Measurements from ENCODE around the gene CAMK1D.
"Not testable (repeated sequence)": the region's sequence is repeated elsewhere in the genome, so short reads cannot be mapped to it uniquely, and the experiment has no call there.

Gene CAMK1D

DNA sequence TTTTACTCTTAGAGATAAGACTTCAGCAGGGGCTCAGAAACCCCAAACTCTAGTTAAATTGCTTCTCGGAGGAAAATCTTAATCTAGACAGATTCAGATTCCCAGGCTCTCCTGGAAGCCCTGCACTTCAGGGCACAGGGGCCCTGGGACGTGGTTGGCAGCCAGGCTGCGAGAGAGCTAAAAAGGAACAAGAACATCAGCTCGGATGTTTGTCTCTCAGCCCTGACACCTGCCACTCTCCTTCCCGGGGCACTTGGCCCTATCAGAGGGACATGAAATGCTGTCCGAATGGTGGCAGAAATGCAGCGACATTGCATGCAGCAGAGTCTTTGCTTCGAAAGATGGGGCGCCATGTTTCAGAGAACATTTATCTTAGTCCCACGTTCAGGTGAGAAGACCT is 485.4 kb downstream of the CAMK1D start:
- no peak for DNase-seq

DNA sequence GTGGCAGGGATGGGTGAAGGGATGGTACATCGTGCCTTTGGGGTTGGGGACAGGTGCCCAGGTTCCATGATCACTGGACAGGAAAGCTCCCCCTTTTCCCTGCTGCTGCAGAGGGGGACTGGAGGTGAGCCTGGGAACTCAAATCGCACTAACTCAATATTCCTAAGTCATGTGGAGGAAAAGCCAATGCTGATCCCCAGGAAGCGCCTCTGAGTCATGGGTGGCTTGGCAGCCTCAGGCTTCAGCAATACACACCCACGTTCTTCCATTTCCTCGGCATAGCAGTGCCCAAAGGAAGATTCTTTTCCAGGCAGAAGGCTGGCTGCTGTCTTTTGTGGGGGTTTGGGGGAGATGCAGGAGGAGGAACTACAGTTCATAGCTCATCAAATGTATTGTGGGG is 486.4 kb downstream of the CAMK1D start:
- no peak for DNase-seq

DNA sequence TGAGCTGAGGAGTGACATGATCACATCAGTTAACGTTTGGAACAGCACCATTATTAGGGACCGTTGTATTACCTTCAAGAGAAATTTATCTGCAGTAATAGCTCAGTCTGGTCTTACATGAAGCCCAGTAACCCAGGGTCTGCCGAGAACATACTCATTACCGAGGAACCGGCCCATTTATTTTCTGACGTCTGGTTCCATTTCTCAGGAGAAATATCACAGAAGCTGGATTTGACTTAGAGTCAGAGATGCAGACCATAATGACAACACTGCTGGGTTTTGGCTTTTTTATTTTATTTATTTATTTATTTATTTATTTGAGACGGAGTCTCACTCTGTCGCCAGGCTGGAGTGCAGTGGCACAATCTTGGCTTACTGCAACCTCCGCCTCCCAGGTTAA is 489.0 kb downstream of the CAMK1D start:
- no peak for DNase-seq

DNA sequence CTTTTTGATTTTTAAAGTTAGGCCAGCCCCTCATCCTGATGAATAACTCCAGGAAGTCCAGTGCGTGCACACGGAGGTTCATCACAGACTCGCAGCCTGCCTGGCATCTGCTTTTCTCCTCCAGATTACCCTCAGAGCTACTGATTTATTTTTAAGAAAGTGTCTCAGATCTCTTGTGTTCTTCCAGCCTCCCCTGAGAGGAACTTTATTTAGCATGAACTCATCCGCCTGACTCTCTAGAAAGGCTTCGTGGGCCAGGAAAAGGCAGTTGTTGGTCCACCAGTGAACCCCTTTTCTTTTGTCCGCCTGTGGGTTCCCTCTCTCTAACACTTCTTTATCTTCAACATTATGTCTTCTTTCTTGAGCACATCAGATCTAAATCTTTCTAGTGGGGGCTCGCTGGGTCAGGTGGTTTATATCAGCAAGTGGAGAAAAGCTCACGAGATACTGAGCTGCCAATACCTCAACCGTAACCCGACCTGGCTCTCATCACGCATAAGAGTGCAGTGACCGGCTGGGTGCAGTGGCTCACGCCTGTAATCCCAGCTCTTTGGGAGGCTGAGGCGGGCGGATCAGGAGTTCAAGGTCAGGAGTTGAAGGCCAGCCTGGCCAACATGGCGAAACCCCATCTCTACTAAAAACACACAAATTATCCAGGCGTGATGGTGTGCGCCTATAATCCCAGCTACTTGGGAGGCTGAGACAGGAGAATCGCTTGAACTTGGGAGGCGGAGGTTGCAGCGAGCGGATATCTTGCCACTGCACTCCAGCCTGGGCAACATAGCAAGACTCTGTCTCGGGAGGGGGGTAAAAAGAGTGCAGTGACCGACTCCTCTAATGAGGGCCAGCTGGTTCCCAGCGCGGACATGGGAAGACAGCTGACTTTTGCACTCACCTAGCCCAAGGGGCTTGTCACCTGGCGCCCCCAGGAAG is 489.9 kb downstream of the CAMK1D start:
- DNase-seq, result no peak

DNA sequence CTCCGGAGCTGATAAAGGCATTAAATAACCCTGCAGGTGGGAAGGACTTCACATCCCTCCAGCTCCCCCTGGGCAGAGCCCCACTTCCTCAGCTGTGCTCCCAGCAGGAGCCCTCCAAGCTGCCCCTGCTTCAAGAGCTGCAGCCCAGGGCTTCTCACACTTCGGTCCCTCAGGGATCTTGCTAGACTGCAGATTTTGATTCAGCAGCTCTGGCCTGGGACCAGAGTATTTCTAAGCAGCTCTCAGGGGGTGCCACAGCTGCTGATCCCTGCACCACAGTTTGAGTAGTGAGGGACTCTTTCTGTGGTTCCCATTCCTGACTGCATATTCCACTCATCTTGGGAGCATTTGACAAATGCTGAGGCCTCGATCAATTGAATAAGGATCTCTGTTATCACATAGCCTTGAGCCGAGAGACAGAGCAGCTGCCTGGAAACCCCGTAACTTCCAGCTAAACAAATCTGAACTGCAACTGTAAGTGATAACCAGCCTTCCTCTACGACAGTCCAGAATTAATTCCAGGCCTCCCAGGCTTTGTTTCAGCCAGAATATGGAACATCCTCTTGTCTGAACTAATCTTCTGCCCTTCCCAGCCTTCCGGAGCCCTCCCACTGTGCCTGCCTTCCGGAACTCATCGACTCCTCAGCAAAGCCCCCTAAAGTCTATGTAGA is 490.7 kb downstream of the CAMK1D start:
- no peak for DNase-seq

DNA sequence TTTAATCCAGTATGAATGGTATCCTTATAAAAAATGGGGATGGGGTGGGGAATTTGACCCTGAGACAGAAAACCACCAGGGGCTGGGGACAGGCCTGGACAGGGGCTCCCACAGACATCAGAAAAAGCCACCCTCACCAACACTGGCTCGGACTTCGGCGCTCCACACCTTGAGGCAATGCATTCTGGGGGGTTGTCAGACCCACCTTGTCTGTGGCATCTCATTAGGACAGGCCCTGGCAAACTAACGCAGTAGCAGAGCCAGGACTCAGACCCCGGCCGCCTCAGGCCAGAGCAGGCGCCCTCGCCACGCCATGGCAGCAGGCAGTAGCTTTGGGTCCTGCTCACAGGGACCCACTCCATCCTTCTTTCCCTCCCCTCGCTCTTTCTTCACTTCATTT is 492.1 kb downstream of the CAMK1D start:
- no peak for DNase-seq

DNA sequence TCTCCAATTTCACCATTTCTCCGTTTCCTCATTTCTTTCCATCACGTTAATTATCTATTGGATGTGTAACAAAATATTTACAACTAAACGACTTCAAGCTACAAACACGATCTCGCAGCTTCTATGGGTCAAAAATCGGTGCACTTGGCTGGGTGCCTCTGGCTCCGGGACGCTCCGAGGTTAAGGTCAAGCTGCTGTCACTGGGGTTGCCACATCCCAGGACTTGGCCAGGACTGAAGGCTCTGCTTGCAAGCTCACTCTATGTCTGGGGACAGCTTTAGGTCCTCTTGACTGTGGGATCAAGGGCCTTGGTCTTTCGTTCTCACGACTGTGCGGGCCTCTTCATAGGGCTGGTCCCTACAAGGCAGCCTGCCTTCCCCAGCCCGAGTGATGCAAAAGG is 492.5 kb downstream of the CAMK1D start:
- no peak for DNase-seq

DNA sequence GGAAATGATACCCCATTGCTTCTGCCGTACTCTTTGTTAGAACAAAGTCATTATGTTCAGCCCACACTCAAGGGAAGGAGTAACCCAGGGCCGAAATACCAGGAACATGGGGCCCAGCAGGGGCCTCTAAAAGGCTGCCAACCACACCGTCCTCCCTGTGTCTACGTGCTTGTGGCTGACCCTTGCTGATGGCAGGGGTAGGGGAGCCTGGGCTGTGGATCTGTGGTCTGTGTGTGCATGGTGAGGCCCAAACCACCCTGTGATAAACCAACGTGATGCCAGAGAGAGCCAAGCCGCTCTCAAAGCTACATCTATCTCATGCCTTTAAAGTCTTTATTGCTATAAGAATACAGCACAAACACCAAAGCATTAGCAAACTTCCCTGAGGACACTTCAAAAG is 493.0 kb downstream of the CAMK1D start:
- DNase-seq, result no peak

DNA sequence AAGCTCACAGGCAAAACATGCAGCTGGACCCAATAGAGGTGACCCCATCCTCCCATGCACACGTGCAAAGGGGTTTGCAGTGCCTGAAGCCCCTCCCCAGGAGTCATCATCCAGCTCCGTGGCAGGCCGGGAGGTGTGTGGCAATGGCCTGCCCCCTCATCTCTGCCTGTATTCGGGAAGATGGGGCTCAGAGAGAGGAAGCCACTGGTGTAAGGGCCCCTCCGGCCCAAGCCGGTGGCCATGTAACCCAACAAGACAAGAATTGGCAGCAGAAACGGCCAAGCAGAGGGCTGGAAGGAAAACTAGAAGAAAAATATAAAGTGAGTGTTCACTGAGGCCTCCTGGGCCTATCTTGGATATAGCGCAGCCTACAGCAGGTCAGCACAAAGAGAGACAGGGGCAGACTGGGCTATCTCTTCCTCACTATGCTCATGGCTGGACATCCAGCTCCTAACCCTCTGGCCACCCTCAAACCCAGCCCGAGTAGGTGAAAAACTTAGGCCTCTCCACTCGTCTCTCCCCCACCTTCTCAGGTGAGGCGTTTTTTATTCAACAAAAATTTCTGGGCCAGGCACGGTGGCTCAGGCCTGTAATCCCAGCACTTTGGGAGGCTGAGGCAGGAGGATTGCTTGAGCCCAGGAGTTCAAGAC is 494.1 kb downstream of the CAMK1D start:
- no peak for DNase-seq

DNA sequence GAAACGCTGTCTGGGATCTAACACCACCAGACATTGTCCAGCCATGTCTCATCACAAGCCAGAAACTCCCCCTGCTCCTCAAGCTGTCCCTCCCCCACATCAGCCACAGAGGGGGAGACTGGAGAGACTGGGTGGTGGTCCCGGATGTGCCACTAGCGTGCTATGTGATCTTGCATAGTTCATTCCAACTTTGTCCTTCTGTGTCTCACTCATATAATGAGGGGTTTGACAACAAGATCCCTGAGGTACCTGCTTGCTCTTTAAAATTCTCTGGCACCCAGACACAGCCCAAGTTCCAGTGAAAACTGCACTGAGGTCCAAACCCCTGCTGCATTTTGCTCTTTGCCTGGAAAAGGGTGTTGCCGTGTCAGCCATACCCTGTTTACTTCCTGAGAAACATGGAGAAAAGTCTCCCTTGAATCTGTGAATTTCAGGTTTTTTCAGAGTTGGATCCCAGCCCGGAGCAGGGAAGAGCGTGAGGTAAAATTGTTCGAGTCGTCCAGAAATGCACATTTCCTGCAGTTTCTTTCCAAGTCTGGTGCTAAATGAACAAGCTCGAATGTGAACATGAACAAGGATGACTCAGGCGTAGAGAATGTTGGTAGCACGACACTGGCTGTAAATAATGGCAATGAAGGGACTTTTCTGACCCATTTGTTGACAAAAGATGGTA is 495.6 kb downstream of the CAMK1D start:
- no peak for DNase-seq

DNA sequence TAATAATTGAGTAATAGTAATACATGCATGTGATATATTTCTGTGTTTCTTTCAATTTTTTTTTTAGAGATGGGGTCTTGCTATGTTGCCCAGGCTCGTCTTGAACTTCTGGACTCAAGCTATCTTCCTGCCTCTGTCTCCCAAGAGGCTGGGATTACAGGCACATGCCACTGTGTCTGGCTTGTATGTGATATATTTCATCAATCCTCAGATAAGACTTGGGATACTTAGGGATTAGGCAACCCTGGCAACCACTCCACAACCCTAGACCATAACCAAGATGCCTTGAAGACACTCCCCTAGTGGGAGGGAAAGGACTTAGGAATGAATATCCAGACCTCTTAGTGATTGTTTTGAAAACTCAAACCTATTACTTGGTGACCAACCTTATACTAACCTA is 497.4 kb downstream of the CAMK1D start:
- DNase-seq, result no peak

DNA sequence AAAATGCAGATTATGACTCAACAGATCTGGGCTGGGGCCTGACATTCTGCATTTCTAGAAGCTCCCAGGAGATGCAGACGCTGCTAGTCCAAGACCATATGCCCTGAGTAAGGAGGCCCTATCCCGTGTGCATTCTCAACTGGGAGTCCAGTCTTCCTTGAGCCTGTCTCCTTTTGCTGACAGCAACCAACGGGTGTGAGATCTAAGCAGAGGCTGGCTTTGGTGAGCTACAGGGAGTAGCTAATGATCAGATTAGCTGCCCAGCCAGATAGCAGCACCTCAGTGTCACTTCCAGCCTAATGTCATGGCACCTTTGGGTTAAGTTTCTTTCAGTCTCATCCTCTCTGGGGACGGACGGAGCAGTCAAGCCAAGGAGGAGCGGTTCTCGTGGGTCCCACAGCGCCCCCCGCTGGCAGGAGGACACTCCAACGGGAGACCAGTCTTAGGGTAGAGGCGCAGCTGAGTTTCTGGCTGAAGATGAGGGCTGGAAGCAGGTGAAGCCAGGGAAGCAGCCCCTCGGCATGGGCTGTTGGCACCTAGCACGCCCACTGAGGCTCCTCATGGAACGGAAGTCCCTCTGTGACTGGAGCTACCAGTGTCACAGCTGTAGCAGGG is 498.1 kb downstream of the CAMK1D start:
- DNase-seq, result no peak

DNA sequence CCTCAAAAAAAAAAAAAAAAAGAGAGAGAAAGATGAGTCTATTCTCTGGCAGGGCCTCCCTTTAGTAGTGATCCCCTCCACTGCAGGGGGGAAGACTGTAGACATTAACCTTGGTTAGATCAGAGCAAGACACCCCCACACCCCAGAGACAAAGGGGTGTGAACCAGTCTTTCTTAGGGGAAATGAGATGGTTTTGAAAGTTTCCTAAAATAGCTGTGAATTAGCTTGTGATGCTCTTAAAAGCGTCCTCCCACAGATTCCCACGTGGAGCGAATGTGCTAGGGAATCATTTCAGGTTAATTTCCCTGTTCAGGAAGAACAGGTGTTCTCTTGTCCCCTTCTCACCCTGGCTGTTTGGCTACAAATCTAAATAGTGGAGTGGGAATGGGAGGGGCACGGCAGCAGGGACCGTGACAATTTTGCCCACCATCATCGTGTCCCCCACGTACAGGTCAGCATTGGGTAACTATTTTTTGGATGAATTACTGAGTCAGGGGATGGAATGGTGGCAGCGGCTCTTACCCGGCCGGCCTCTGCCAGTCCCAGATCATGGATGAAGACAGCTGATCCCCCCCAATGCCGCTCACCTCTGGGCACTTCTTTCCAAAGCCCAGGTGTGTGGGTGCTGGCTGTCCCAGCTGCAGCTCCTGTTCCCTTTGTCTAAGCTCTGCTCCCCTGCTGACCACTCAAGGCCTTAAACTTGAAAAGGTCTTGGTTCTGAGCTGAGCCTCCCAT is 499.3 kb downstream of the CAMK1D start:
- no peak for DNase-seq

DNA sequence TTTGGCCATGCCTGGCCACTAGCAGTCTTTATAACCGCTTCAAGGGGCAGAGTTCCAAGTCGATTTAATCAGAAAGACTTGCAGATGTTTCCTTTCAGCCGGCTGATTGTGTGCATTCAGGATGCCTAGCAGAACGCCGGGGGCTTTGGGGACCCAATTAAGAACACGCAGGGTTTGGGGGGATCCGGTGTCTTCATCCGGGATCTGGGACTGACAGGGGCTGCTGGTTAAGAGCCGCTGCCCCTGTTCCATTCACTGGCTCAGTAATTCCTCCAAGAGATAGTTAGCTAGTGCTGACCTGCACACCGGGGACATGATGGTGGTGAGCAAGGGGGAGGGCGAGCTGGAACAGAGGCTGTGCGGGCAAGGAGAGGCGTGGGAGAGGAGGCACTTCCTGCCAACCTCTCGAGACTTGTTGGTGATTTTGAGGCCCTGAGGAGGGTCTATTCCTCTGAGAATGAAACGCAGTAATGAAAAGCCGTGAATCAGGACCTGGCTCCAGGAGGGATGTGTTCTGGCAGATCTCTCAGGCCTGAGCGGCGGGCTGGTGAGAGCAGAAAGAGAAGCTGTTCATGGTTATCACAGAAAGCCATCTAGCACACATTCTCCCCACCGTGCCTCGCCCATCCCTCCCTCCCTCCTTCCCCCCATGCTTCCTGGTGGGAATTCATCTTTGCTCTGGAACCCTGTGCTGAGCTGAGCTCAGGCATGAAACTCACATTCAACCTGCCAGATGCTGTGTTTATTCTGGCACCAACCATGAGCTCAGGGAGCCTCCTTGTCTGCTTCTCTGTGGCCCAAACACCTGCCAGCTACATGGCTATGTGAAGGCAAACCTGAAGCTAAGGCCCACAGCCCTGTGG is 500.2 kb downstream of the CAMK1D start:
- DNase-seq, result no peak

DNA sequence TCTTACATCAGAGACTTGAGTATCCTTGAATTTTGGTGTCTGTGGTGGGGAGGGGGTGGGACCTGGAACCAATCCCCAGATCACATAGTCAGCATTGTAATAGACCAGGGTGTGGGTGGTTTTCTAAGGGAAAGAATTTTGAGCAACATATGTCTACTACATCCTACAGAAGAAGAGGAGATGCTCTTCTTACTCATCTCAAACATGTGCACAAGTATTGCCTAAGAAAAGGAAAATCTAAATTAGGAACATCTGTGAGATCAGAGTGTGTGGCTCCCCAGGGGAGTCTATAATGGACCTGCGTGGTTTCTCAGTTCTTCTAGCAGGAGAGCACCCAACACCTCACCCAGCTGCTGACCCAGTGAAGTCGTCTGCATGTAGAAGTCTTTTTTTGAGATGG is 503.3 kb downstream of the CAMK1D start:
- no peak for DNase-seq

DNA sequence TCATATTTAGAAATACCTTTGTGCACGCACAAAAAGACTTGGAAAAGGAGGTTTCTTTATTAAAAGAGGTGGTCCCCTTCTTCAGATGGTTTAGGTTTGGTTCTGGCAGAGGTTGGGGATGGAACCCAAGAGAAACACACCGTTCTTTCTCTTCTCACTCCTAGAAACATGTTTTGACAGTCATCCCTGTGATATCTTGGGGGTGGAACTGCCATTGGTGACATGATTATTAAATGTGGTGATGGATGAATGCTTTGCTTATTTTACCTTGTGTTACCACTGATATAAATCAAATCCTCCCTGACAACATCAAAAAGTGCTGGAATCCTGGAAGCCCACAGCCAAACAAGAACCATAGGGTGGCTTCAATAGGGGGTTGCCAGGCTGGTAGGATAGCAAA is 505.6 kb downstream of the CAMK1D start:
- DNase-seq, result no peak

DNA sequence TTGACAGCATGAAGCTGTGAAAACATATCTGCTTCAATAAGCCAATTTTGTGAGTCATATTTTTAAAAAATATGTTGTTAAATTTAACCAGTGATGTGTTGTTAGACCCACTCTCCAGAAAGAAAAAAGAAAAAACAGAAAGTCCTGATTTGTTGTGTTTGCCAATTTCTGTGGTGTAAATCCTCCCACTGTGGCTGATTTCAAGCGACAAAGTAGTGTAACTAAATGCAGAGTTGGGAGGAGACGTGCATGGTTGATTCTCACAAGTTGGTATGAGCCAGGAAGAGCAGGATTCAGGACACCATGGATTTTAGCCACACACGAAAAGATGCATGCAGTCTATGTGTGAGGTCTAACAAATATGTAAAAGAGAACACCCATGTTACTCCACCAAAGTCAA is 513.1 kb downstream of the CAMK1D start:
- DNase-seq, result no peak

DNA sequence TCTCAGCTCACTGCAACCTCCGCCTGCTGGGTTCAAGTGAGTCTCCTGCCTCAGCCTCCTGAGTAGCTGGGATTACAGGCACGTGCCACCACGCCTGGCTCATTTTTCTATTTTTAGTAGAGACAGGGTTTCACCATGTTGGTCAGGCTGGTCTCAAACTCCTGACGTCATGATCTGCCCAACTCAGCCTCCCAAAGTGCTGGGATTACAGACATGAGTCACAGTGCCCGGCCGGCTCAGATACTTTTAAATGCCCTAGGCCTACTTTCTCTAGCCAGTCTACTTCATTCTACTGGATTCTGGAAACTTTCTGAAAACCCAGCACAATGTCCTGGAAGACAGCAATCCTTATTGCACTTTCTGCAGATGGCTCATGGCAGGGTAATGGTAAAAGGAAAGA is 516.2 kb downstream of the CAMK1D start:
- not testable (repeated sequence) for DNase-seq

DNA sequence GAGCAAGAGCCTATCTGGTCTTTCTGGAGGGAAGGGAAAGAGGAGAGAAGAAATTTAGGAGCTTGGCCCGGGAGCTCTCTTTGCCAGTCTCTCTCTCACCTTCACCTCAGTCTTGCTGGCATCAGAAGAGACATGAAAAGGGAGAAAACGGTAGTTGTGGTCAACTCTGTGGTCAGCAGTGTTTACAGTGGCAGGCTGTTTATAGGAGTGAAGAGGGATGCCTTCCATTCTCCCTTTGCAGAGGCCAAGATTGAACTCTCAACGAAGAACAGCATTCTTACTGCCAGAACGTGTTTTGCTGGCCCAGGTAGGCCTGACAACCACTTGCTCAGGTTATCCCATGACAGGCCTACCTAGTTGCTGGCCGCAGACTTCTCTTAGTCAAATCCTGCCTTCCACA is 518.9 kb downstream of the CAMK1D start:
- DNase-seq, result no peak

DNA sequence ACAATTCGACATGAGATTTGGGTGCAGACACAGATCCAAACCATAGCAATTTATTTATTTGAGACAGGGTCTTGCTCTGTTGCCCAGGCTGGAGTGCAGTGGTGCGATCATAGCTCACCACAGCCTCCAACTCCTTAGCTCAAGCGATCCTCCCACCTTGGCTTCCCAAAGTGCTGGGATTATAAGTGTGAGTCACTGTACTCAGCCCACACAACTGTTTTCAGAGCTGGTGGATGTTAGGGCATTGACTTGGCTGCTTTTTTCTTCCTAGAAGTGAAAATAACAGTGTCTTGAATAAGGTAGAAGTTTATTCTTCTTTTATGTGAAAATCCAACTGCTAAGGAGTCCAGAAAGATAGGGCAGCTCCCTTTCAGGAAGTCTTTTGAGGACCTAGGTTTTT is 520.1 kb downstream of the CAMK1D start:
- DNase-seq, result no peak

DNA sequence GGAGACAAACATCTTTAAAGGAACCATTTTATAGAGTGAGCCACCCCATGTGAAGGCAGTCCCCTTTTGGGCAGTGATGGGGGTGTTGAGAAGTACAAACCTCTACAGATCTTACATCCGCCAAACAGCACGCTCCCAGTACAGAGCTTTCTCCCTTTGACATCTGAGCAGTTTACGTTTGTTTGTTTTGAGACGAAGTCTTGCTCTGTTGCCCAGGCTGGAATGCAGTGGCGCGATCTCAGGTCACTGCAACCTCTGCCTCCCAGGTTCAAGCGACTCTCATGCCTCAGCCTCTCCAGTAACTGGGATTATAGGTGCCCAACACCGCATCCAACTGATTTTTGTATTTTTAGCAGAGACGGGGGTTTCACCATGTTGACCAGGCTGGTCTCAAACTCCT is 523.2 kb downstream of the CAMK1D start:
- no peak for DNase-seq

All from CD4-positive, alpha-beta T cell treated with Interferon gamma for 1 hour (primary cell).